Lower leg skin (tissue), 3 donors: ENCODE data around the gene RGS9.

Experiments
- POLR2A ChIP-seq, 2 donors: fragments of 450-650 bp; IDR thresholded peaks; one replicate each; pipeline ENCODE4 v1.6.1; 2016 to 2017; ENCODE audit warnings: antibody characterized with exemption in 2 of 2, mild to moderate bottlenecking in 1 of 2, moderate library complexity in 1 of 2
- TF ChIP-seq, protein P1 (sequence below), 3 donors: fragments of 450-650 bp; IDR thresholded peaks; one replicate each; pipeline ENCODE4 v1.5.1; 2016; ENCODE audit warnings: antibody characterized with exemption in 3 of 3, mild to moderate bottlenecking in 3 of 3, moderate library complexity in 2 of 3

DNA sequence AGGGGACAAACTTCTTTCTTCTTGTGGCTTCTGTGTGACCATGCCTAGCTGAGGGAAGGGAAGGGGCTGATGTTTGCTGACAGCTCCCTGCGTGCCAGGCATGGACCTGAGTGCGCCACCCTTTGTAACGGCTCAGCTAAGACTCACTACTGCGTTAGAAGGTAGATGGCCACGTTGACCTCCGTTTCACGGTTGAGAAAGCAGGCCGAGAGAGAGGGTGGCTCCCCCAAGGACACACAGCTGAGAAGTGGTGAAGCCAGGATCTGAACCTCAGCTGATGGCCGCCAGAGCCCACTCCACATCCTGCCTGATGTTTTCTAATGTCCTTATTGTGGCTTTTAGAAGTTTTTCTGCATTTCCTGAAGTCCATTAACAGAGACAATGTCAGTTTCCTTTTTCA, 45.1 kb downstream of the RGS9 start:
- no peak for TF ChIP-seq POLR2A (IDR thresholded peaks at IDR 0.05)
- TF ChIP-seq, protein P1, sequence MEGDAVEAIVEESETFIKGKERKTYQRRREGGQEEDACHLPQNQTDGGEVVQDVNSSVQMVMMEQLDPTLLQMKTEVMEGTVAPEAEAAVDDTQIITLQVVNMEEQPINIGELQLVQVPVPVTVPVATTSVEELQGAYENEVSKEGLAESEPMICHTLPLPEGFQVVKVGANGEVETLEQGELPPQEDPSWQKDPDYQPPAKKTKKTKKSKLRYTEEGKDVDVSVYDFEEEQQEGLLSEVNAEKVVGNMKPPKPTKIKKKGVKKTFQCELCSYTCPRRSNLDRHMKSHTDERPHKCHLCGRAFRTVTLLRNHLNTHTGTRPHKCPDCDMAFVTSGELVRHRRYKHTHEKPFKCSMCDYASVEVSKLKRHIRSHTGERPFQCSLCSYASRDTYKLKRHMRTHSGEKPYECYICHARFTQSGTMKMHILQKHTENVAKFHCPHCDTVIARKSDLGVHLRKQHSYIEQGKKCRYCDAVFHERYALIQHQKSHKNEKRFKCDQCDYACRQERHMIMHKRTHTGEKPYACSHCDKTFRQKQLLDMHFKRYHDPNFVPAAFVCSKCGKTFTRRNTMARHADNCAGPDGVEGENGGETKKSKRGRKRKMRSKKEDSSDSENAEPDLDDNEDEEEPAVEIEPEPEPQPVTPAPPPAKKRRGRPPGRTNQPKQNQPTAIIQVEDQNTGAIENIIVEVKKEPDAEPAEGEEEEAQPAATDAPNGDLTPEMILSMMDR (IDR thresholded peaks at IDR 0.05) = no peak
